Hypothalamus (tissue), 51 donors: ENCODE data around the gene AGAP3.

Source experiments
- DNase-seq, 51 donors: peaks; one replicate each; lab custom pipeline; 2025; lab: John Stamatoyannopoulos, UW

The AGAP3 gene

GRCh38 chr7:151133266-151133985 lies 47.2 kb downstream of the AGAP3 start:
- DNase-seq = no peak

GRCh38 chr7:151133986-151134742 lies 47.9 kb downstream of the AGAP3 start:
- no peak for DNase-seq

- no peak for DNase-seq
Observed at GRCh38 chr7:151134743-151135524, 48.7 kb downstream of the AGAP3 start.

GRCh38 chr7:151135525-151135845 lies 49.2 kb downstream of the AGAP3 start:
- no peak for DNase-seq

- no peak for DNase-seq
Observed at GRCh38 chr7:151135866-151136843, 49.9 kb downstream of the AGAP3 start.

GRCh38 chr7:151137076-151137675 lies 50.9 kb downstream of the AGAP3 start:
- no peak for DNase-seq

GRCh38 chr7:151137791-151138152 lies 51.5 kb downstream of the AGAP3 start:
- DNase-seq = no peak

- no peak for DNase-seq
Observed at GRCh38 chr7:151138153-151138851, 52.0 kb downstream of the AGAP3 start.

- no peak for DNase-seq
Observed at GRCh38 chr7:151139071-151139790, 53.0 kb downstream of the AGAP3 start.

GRCh38 chr7:151139791-151140190 lies 53.5 kb downstream of the AGAP3 start:
- DNase-seq = no peak

- DNase-seq = no peak
Observed at GRCh38 chr7:151140826-151141225, 54.6 kb downstream of the AGAP3 start.

GRCh38 chr7:151141311-151141854 lies 55.1 kb downstream of the AGAP3 start:
- no peak for DNase-seq

GRCh38 chr7:151141855-151142685 lies 55.8 kb downstream of the AGAP3 start:
- no peak for DNase-seq

- DNase-seq = peak in 35 of 51 donors; percentile 19 to 86 (median 63)
Observed at GRCh38 chr7:151142686-151143040, 56.4 kb downstream of the AGAP3 start.

GRCh38 chr7:151143261-151144015 lies 57.2 kb downstream of the AGAP3 start:
- DNase-seq = peak in 1 of 51 donors; percentile 30

GRCh38 chr7:151144387-151144786 lies 58.1 kb downstream of the AGAP3 start:
- DNase-seq = no peak

- DNase-seq = peak in 16 of 51 donors; percentile 18 to 54 (median 40)
Observed at GRCh38 chr7:151146761-151147160, 60.5 kb downstream of the AGAP3 start.
